ENCODE measurements around the gene NDUFAF3. TPM values are rescaled to one million over a fixed set of nuclear protein-coding genes. Genes with fewer than 3 reads are reported as not detected.

NDUFAF3 gene
- total and polyA plus RNA-seq, 10 of the 15 experiments (the other 5 are each of a cell fraction or from before 2014, with no cell fraction given): 25.4 to 228 (median 63.9) TPM

GRCh38 chr3:48979451-48979850 is 42.5 kb upstream of the NDUFAF3 start:
- ATAC-seq (no peak), DNase-seq (ENCODE audit: low read depth, low spot score) (no peak), FAIRE-seq (no peak)
- peaks cover 28 to 43% of the 10 kb centered on the region in 2 experiments for H3K36me3 ChIP-seq (ENCODE audit: control insufficient read depth in 2 of 2, insufficient read depth in 2 of 2, low read length in 1 of 2)
- no peak for TF ChIP-seq STAT1 (conservative IDR thresholded peaks at IDR 0.05)
- H3K9me3 ChIP-seq (replicated peaks; ENCODE audit: control insufficient read depth, insufficient read depth, low read length): no peaks in the 10 kb centered on the region
- no peak overlapping the region for H3K4me2 ChIP-seq (ENCODE audit: control insufficient read depth, insufficient read depth)
- 94% methylated on average over 3 of the region's 3 CpGs for WGBS (ENCODE audit: insufficient coverage, insufficient replicate concordance, low lambda C conversion rate, missing lambda C conversion rate)
- H2AFZ ChIP-seq (ENCODE audit: control insufficient read depth, low read depth, low read length): no peak overlapping the region
- no peaks in the 10 kb centered on the region for H3K27me3 ChIP-seq (replicated peaks in 1 of 2; ENCODE audit: control insufficient read depth in 2 of 2, insufficient read depth in 2 of 2, low read length in 1 of 2)
- no peak overlapping the region for H3K27ac ChIP-seq (ENCODE audit: control insufficient read depth, insufficient read depth)
- no TSS peak for BruUV-seq (replicated peaks)
- H3K79me2 ChIP-seq (ENCODE audit: control insufficient read depth, insufficient read depth, low read length): no peaks in the 10 kb centered on the region
- CTCF ChIA-PET: no interaction called here
- RAD21 ChIA-PET (ENCODE audit: unreplicated experiment): no interaction called here
- intact Hi-C loops (cut with micrococcal nuclease; ENCODE audit: unreplicated experiment): no loop called here
- no peak overlapping the region for H3K4me3 ChIP-seq
- H4K20me1 ChIP-seq (ENCODE audit: control insufficient read depth, insufficient read depth): no peaks in the 10 kb centered on the region
- no peaks in the 10 kb centered on the region for H3K4me1 ChIP-seq (ENCODE audit: control insufficient read depth, insufficient read depth, low read length)
- in situ Hi-C loops (cut with MboI): no loop called here
- SMC1A ChIA-PET (ENCODE audit: uncharacterized antibody, unreplicated experiment): no interaction called here
- H3K9ac ChIP-seq (ENCODE audit: control insufficient read depth, insufficient read depth, low read length): no peak overlapping the region
- POLR2A ChIA-PET: no interaction called here

- SMC1A ChIA-PET (ENCODE audit: uncharacterized antibody, unreplicated experiment): no interaction called here
- Histone ChIP-seq H3K27me3 (replicated peaks in 1 of 2; ENCODE audit: control insufficient read depth in 2 of 2, insufficient read depth in 2 of 2, low read length in 1 of 2) (no peaks in the 10 kb centered on the region), H3K4me1 (ENCODE audit: control insufficient read depth, insufficient read depth, low read length) (no peaks in the 10 kb centered on the region), H3K79me2 (ENCODE audit: control insufficient read depth, insufficient read depth, low read length) (no peaks in the 10 kb centered on the region), H3K4me2 (ENCODE audit: control insufficient read depth, insufficient read depth) (no peak overlapping the region), H2AFZ (ENCODE audit: control insufficient read depth, low read depth, low read length) (no peak overlapping the region), H3K4me3 (no peak overlapping the region), H4K20me1 (ENCODE audit: control insufficient read depth, insufficient read depth) (no peaks in the 10 kb centered on the region), H3K9me3 (replicated peaks; ENCODE audit: control insufficient read depth, insufficient read depth, low read length) (no peaks in the 10 kb centered on the region), H3K36me3 (ENCODE audit: control insufficient read depth in 2 of 2, insufficient read depth in 2 of 2, low read length in 1 of 2) (peaks cover 31 to 37% of the 10 kb centered on the region in 2 experiments), H3K27ac (ENCODE audit: control insufficient read depth, insufficient read depth) (no peak overlapping the region), H3K9ac (ENCODE audit: control insufficient read depth, insufficient read depth, low read length) (no peak overlapping the region)
- WGBS (ENCODE audit: insufficient coverage, insufficient replicate concordance, low lambda C conversion rate, missing lambda C conversion rate): 100% methylated on average over 4 of the region's 4 CpGs
- BruUV-seq (replicated peaks): no TSS peak
- intact Hi-C loops (cut with micrococcal nuclease; ENCODE audit: unreplicated experiment) (no loop called here), in situ Hi-C loops (cut with MboI) (no loop called here)
- FAIRE-seq (no peak), ATAC-seq (no peak), DNase-seq (ENCODE audit: low read depth, low spot score) (no peak)
- RAD21 ChIA-PET (ENCODE audit: unreplicated experiment): no interaction called here
- CTCF ChIA-PET: no interaction called here
- POLR2A ChIA-PET: interaction anchor here (0.7 kb wide), 1 partner anchor 779 kb away, joined by 6 read pairs; no protein-coding TSS in a partner anchor
- TF ChIP-seq SMC3 (IDR thresholded peaks at IDR 0.05; ENCODE audit: borderline replicate concordance, low read length) (no peak), SREBF1 (IDR thresholded peaks at IDR 0.05; ENCODE audit: low read length) (no peak), NRF1 (conservative IDR thresholded peaks at IDR 0.05; ENCODE audit: low read depth, low read length) (no peak), BCLAF1 (IDR thresholded peaks at IDR 0.05) (no peak), PAX5 (IDR thresholded peaks at IDR 0.05; ENCODE audit: borderline replicate concordance, low read depth, low read length) (no peak)
- TF ChIP-seq, protein P1, sequence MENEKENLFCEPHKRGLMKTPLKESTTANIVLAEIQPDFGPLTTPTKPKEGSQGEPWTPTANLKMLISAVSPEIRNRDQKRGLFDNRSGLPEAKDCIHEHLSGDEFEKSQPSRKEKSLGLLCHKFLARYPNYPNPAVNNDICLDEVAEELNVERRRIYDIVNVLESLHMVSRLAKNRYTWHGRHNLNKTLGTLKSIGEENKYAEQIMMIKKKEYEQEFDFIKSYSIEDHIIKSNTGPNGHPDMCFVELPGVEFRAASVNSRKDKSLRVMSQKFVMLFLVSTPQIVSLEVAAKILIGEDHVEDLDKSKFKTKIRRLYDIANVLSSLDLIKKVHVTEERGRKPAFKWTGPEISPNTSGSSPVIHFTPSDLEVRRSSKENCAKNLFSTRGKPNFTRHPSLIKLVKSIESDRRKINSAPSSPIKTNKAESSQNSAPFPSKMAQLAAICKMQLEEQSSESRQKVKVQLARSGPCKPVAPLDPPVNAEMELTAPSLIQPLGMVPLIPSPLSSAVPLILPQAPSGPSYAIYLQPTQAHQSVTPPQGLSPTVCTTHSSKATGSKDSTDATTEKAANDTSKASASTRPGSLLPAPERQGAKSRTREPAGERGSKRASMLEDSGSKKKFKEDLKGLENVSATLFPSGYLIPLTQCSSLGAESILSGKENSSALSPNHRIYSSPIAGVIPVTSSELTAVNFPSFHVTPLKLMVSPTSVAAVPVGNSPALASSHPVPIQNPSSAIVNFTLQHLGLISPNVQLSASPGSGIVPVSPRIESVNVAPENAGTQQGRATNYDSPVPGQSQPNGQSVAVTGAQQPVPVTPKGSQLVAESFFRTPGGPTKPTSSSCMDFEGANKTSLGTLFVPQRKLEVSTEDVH (IDR thresholded peaks at IDR 0.05; ENCODE audit: low read depth, partially characterized antibody): no peak
- TF ChIP-seq, protein P2, sequence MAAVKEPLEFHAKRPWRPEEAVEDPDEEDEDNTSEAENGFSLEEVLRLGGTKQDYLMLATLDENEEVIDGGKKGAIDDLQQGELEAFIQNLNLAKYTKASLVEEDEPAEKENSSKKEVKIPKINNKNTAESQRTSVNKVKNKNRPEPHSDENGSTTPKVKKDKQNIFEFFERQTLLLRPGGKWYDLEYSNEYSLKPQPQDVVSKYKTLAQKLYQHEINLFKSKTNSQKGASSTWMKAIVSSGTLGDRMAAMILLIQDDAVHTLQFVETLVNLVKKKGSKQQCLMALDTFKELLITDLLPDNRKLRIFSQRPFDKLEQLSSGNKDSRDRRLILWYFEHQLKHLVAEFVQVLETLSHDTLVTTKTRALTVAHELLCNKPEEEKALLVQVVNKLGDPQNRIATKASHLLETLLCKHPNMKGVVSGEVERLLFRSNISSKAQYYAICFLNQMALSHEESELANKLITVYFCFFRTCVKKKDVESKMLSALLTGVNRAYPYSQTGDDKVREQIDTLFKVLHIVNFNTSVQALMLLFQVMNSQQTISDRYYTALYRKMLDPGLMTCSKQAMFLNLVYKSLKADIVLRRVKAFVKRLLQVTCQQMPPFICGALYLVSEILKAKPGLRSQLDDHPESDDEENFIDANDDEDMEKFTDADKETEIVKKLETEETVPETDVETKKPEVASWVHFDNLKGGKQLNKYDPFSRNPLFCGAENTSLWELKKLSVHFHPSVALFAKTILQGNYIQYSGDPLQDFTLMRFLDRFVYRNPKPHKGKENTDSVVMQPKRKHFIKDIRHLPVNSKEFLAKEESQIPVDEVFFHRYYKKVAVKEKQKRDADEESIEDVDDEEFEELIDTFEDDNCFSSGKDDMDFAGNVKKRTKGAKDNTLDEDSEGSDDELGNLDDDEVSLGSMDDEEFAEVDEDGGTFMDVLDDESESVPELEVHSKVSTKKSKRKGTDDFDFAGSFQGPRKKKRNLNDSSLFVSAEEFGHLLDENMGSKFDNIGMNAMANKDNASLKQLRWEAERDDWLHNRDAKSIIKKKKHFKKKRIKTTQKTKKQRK (IDR thresholded peaks at IDR 0.05; ENCODE audit: low read depth, low read length): no peak
Measured at GRCh38 chr3:48980295-48980694, 41.6 kb upstream of the NDUFAF3 start.

Data from GM12878 (cell line).